Measurements from ENCODE around the gene IHH. TPM values are rescaled to one million over a fixed set of nuclear protein-coding genes. Genes with fewer than 3 reads are reported as not detected.

IHH gene
- total and polyA plus RNA-seq, 9 of the 15 experiments (the other 6 are each of a cell fraction or from before 2014, with no cell fraction given) = 0.07 TPM; not detected in 8

DNA sequence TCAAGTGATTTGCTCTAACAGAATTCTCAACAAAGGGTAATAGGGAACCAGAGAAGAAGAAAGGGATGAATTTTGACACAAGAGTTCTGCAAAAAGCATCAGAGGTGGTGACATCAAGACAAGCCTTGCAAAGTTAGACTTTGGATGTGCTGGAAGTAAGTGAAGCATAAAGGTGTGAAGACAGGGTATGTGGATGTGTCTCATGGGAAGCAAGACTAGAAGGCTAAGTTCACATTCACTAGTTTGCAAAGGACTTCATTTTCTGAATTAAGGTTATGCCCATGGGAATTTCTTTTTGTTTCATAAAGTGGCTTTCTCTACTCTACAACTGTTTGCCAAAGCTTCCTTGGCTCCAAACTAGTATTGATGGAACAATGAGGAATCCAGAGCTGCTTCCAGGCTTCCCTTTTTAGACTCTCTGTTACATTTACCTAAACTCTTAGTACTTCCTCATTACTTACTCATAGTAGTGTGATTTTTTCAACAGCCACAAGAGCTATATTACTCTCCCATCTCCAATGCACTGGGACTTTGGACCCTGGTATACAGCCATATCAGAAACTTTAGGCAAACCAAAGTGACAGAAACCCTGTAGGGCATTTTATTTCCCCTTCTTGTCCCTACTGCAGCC is 21.1 kb upstream of the IHH start (continued):
- TF ChIP-seq ZNF124 (CRISPR knock-in tag; IDR thresholded peaks at IDR 0.05) (no peak), C11orf30 (IDR thresholded peaks at IDR 0.05; ENCODE audit: low read depth) (no peak), NFE2L1 (tag; IDR thresholded peaks at IDR 0.05; ENCODE audit: borderline replicate concordance, low read depth) (no peak), SRSF1 (IDR thresholded peaks at IDR 0.05; ENCODE audit: low read depth, low read length) (no peak), ZNF551 (CRISPR knock-in tag; IDR thresholded peaks at IDR 0.05) (no peak), BACH1 (tag; IDR thresholded peaks at IDR 0.05) (no peak), ZNF436 (CRISPR knock-in tag; IDR thresholded peaks at IDR 0.05) (no peak)
- TF ChIP-seq, protein P1, sequence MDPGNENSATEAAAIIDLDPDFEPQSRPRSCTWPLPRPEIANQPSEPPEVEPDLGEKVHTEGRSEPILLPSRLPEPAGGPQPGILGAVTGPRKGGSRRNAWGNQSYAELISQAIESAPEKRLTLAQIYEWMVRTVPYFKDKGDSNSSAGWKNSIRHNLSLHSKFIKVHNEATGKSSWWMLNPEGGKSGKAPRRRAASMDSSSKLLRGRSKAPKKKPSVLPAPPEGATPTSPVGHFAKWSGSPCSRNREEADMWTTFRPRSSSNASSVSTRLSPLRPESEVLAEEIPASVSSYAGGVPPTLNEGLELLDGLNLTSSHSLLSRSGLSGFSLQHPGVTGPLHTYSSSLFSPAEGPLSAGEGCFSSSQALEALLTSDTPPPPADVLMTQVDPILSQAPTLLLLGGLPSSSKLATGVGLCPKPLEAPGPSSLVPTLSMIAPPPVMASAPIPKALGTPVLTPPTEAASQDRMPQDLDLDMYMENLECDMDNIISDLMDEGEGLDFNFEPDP (CRISPR knock-in tag; IDR thresholded peaks at IDR 0.05) = no peak

- peaks cover 2% of the 10 kb centered on the region for H3K9me1 ChIP-seq (ENCODE audit: control insufficient read depth, insufficient read depth, low read length)
- H3K27ac ChIP-seq (ENCODE audit: extremely low read depth, low read depth, low read length) = no peak overlapping the region
- 0 out of 5 replicates have a peak, but pooled peaks cover 0 to 2% of the 10 kb centered on the region in 2 experiments for H3K4me1 ChIP-seq (replicated peaks in 1 of 2; ENCODE audit: control insufficient read depth in 2 of 2, insufficient read depth in 2 of 2, low read length in 2 of 2)
- no peak for ATAC-seq
- no peak overlapping the region for H3K4me3 ChIP-seq
- DNase-seq (ENCODE audit: extremely low read depth in 1 of 4, low spot score in 3 of 4) = no peak
- no peak overlapping the region for H3K9ac ChIP-seq (ENCODE audit: insufficient read depth in 1 of 2, low read depth in 2 of 2, low read length in 2 of 2)
- intact Hi-C loops (cut with micrococcal nuclease) = no loop called here
- no peaks in the 10 kb centered on the region; the same call in 1 of the 2 replicates for H4K20me1 ChIP-seq (replicated peaks; ENCODE audit: control insufficient read depth, insufficient read depth, low read length)
- H3K27me3 ChIP-seq (ENCODE audit: control insufficient read depth in 2 of 2, insufficient read depth in 2 of 2, low read length in 2 of 2) = no peaks in the 10 kb centered on the region
- H3K36me3 ChIP-seq (ENCODE audit: control insufficient read depth, insufficient read depth, low read length) = peaks cover 5% of the 10 kb centered on the region; the same call in 1 of the 3 replicates
- H3K4me2 ChIP-seq (ENCODE audit: insufficient read depth, low read length) = no peak overlapping the region
- FAIRE-seq = no peak
- H2AFZ ChIP-seq (ENCODE audit: low read depth, low read length) = no peak overlapping the region
- ChIA-PET POLR2A (interaction anchor here (0.7 to 1.2 kb wide), 2 partner anchors 9 to 39 kb away, joined by 3 to 4 read pairs; no protein-coding TSS in a partner anchor), CTCF (ENCODE audit: low intra/inter-chr PET ratio) (no interaction called here)
- WGBS (ENCODE audit: insufficient coverage, low coverage, missing lambda C conversion rate) = 51% methylated on average over 6 of the region's 7 CpGs
- no peaks in the 10 kb centered on the region for H3K79me2 ChIP-seq (ENCODE audit: control insufficient read depth, insufficient read depth, low read length)
- BruUV-seq (replicated peaks) = no TSS peak
- H3K9me3 ChIP-seq (replicated peaks; ENCODE audit: control insufficient read depth, insufficient read depth, low read depth, low read length) = no peaks in the 10 kb centered on the region
- in situ Hi-C loops (cut with MboI) = no loop called here
- no peak for TF ChIP-seq NR4A1 (CRISPR knock-in tag; IDR thresholded peaks at IDR 0.05)
- no peak for TF ChIP-seq NR4A1 (tag; IDR thresholded peaks at IDR 0.05)
- TF ChIP-seq NFE2 (IDR thresholded peaks at IDR 0.05; ENCODE audit: low read depth) = no peak
- no peak for TF ChIP-seq RCOR1 (IDR thresholded peaks at IDR 0.05; ENCODE audit: borderline replicate concordance in 1 of 2, low read depth in 2 of 2, low read length in 2 of 2)
- no peak for TF ChIP-seq C11orf30 (IDR thresholded peaks at IDR 0.05; ENCODE audit: low read depth)
- TF ChIP-seq ZNF133 (CRISPR knock-in tag; IDR thresholded peaks at IDR 0.05) = no peak
- TF ChIP-seq CHAMP1 (IDR thresholded peaks at IDR 0.05) = no peak
- TF ChIP-seq, protein P2, sequence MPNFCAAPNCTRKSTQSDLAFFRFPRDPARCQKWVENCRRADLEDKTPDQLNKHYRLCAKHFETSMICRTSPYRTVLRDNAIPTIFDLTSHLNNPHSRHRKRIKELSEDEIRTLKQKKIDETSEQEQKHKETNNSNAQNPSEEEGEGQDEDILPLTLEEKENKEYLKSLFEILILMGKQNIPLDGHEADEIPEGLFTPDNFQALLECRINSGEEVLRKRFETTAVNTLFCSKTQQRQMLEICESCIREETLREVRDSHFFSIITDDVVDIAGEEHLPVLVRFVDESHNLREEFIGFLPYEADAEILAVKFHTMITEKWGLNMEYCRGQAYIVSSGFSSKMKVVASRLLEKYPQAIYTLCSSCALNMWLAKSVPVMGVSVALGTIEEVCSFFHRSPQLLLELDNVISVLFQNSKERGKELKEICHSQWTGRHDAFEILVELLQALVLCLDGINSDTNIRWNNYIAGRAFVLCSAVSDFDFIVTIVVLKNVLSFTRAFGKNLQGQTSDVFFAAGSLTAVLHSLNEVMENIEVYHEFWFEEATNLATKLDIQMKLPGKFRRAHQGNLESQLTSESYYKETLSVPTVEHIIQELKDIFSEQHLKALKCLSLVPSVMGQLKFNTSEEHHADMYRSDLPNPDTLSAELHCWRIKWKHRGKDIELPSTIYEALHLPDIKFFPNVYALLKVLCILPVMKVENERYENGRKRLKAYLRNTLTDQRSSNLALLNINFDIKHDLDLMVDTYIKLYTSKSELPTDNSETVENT (CRISPR knock-in tag; IDR thresholded peaks at IDR 0.05) = no peak
- no peak for TF ChIP-seq MCM5 (IDR thresholded peaks at IDR 0.05; ENCODE audit: low read depth)
- no peak for TF ChIP-seq ZNF124 (CRISPR knock-in tag; IDR thresholded peaks at IDR 0.05)
Observed at GRCh38 chr2:219081096-219081495, 20.4 kb upstream of the IHH start.
